Endodermal cell (in vitro differentiated cells): ENCODE results near the gene TTLL12. TPM values are rescaled to one million over a fixed set of nuclear protein-coding genes. Genes with fewer than 3 reads are reported as not detected.

ENCODE experiments used
- DNase-seq: peaks from one replicate; pipeline ENCODE4 v3.0.0-alpha.2; 2017
- H3K27ac ChIP-seq: 2 replicates; pipeline ENCODE4 v1.5.1; 2013; ENCODE audit warnings: mild to moderate bottlenecking, low read depth, low read length, moderate library complexity
- H3K27me3 ChIP-seq: 2 replicates; pipeline ENCODE4 v1.6.1; 2013; ENCODE audit warnings: mild to moderate bottlenecking, low read length, moderate library complexity; ENCODE audit not compliant: insufficient read depth, control insufficient read depth, poor library complexity, severe bottlenecking
- H3K36me3 ChIP-seq: 2 replicates; pipeline ENCODE4 v1.7.0; 2013; ENCODE audit warnings: mild to moderate bottlenecking, low read length, moderate library complexity; ENCODE audit not compliant: control insufficient read depth, insufficient read depth
- H3K4me1 ChIP-seq: one replicate; pipeline ENCODE4 v1.7.0; 2013; ENCODE audit warnings: low read length; ENCODE audit not compliant: control insufficient read depth, insufficient read depth
- H3K4me3 ChIP-seq: 2 replicates; pipeline ENCODE4 v1.5.1; 2013; ENCODE audit warnings: mild to moderate bottlenecking, low read length, moderate library complexity
- H3K9ac ChIP-seq: 2 replicates; pipeline ENCODE4 v1.6.1; 2013; ENCODE audit warnings: mild to moderate bottlenecking, low read length, moderate library complexity; ENCODE audit not compliant: poor library complexity, severe bottlenecking; ENCODE audit errors: extremely low read depth
- H3K9me3 ChIP-seq: 2 replicates; pipeline ENCODE4 v1.6.1; 2013; ENCODE audit warnings: mild to moderate bottlenecking, low read length, moderate library complexity; ENCODE audit not compliant: control insufficient read depth
- H3K27ac Mint-ChIP-seq: 2 replicates; pipeline ENCODE4 v1.8.0; 2020; ENCODE audit warnings: mixed read lengths
- H3K27me3 Mint-ChIP-seq: 2 replicates; pipeline ENCODE4 v1.8.0; 2021; ENCODE audit warnings: mild to moderate bottlenecking, mixed read lengths; ENCODE audit not compliant: insufficient read depth
- H3K36me3 Mint-ChIP-seq: 2 replicates; pipeline ENCODE4 v1.8.0; 2020; ENCODE audit warnings: low read depth, mixed read lengths
- H3K4me1 Mint-ChIP-seq: 2 replicates; pipeline ENCODE4 v1.8.0; 2020; ENCODE audit warnings: mixed read lengths
- H3K4me3 Mint-ChIP-seq: 2 replicates; pipeline ENCODE4 v1.8.0; 2020; ENCODE audit warnings: mild to moderate bottlenecking, moderate library complexity, mixed read lengths
- H3K9me3 Mint-ChIP-seq: 2 replicates; pipeline ENCODE4 v1.8.0; 2020; ENCODE audit warnings: mild to moderate bottlenecking, mixed read lengths
- WGBS, 2 experiments: methylation state at CpG; one replicate each; pipeline versions ENCODE4 v1.1.5 to v1.1.7; 2013; ENCODE audit warnings: missing lambda C conversion rate in 2 of 2, mixed read lengths in 1 of 2; ENCODE audit not compliant: insufficient coverage in 1 of 2, insufficient read length in 1 of 2; 5-methylcytosine and 5-hydroxymethylcytosine counted together
- total RNA-seq, 2 donors: library from RNA; stranded (reverse); fragmentation: NEBNext Ultra II Directional in 1 of 2; extraction: Animal tissue kit (Norgen Biotek cat#: 25700) in 1 of 2; gene quantifications; 2 replicates in 1 of 2; 3 replicates in 1 of 2; pipeline ENCODE4 v1.2.1, GENCODE V29; 2021
- TF ChIP-seq, protein P1 (sequence below): fragments of 200-600 bp; sonication (generic); conservative IDR thresholded peaks from 2 replicates; pipeline ENCODE4 v1.5.0; 2021; ENCODE audit warnings: antibody characterized with exemption, mild to moderate bottlenecking

The TTLL12 gene
- total RNA-seq, 2 donors from 2014 or later, result 49.8 to 71.0 TPM

DNA sequence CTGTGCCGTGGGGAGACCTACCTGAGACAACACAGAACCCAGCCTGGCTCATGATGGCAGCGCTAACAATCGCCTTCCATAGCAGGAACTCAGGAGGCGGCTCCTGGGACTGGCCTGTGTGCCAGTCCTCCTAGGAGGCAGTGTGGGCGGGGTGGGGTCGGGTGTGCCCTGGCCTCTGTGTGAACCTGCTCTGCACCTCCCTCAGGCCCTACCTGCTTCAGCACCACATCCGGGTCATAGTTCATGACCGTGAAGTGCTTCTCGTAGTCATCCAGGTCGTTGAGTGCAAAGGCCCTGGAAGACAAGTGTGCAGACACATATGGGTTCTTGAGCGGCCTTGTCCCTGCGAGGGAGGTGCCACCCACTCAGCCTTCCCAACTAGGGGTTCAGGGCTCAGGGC lies 15.3 kb downstream of the TTLL12 start:
- Histone ChIP-seq H3K9me3 (no peaks in the 10 kb centered on the region), H3K9ac (no peak overlapping the region), H3K36me3 (peaks cover 32% of the 10 kb centered on the region), H3K27ac (no peak overlapping the region), H3K4me1 (no peaks in the 10 kb centered on the region), H3K4me3 (no peak overlapping the region), H3K27me3 (no peaks in the 10 kb centered on the region)
- Mint-ChIP-seq H3K27ac (no peak overlapping the region), H3K27me3 (no peaks in the 10 kb centered on the region), H3K4me1 (no peaks in the 10 kb centered on the region), H3K9me3 (no peaks in the 10 kb centered on the region), H3K36me3 (peaks cover 57% of the 10 kb centered on the region), H3K4me3 (no peak overlapping the region)
- DNase-seq, result no peak
- TF ChIP-seq, protein P1, sequence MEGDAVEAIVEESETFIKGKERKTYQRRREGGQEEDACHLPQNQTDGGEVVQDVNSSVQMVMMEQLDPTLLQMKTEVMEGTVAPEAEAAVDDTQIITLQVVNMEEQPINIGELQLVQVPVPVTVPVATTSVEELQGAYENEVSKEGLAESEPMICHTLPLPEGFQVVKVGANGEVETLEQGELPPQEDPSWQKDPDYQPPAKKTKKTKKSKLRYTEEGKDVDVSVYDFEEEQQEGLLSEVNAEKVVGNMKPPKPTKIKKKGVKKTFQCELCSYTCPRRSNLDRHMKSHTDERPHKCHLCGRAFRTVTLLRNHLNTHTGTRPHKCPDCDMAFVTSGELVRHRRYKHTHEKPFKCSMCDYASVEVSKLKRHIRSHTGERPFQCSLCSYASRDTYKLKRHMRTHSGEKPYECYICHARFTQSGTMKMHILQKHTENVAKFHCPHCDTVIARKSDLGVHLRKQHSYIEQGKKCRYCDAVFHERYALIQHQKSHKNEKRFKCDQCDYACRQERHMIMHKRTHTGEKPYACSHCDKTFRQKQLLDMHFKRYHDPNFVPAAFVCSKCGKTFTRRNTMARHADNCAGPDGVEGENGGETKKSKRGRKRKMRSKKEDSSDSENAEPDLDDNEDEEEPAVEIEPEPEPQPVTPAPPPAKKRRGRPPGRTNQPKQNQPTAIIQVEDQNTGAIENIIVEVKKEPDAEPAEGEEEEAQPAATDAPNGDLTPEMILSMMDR, result no peak
- 92 to 93% methylated on average over 8 to 12 of the region's 12 CpGs for WGBS, 2 experiments

DNA sequence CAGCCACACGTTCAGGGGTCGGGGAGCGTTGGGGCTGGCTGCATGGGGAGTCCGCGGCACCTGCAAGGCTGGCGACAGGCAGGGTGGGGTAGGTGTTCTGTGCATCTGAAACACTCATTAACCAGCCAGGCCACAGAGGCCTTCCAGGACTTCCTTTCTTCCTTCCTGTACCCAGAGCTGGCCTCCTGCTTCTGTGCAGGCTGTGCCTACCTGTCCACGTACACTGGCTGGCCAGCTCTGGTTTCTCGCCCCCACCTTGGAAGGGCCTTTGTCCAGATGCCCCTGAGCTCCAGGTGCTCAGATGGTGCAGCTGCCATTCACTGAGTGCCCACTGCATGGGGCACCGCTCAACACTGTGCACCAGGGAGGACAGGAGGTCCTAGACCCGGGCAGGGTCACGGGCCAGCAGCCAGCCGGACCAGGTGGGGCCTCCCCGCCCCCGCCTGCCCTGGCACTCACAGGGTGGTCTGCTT lies 15.9 kb downstream of the TTLL12 start:
- Histone ChIP-seq H3K9me3 (no peaks in the 10 kb centered on the region), H3K4me3 (no peak overlapping the region), H3K27ac (no peak overlapping the region), H3K9ac (no peak overlapping the region), H3K36me3 (peaks cover 32% of the 10 kb centered on the region), H3K27me3 (no peaks in the 10 kb centered on the region), H3K4me1 (no peaks in the 10 kb centered on the region)
- TF ChIP-seq, protein P1, result no peak
- no peaks in the 10 kb centered on the region for H3K9me3 Mint-ChIP-seq
- WGBS, 2 experiments, result 87 to 93% methylated on average over 12 to 14 of the region's 14 CpGs
- H3K4me1 Mint-ChIP-seq, result no peaks in the 10 kb centered on the region
- peaks cover 53% of the 10 kb centered on the region for H3K36me3 Mint-ChIP-seq
- no peak for DNase-seq
- no peak overlapping the region for H3K4me3 Mint-ChIP-seq
- no peak overlapping the region for H3K27ac Mint-ChIP-seq
- no peaks in the 10 kb centered on the region for H3K27me3 Mint-ChIP-seq

DNA sequence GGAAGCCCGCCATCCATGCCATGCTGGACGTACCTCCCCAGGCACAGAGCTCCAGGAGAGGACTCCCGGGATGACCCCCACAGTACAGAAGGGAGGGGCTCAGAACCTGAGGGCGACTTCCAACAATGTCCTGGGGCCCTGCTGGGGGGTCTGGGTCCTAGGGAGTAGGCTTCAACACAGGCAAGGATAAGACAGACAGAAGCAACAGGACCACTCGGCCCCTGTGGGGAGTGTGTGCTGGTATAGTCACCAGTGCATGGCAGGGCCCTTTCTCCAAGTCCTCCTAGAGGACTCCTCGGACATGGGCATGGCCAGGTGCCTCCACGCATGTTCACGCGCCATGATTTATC lies 16.8 kb downstream of the TTLL12 start:
- 93 to 99% methylated on average over 7 to 9 of the region's 9 CpGs for WGBS, 2 experiments
- Histone ChIP-seq H3K4me1 (no peaks in the 10 kb centered on the region), H3K27me3 (no peaks in the 10 kb centered on the region), H3K4me3 (no peak overlapping the region), H3K27ac (no peak overlapping the region), H3K9ac (no peak overlapping the region), H3K9me3 (no peaks in the 10 kb centered on the region), H3K36me3 (peaks cover 29% of the 10 kb centered on the region)
- H3K4me1 Mint-ChIP-seq, result peaks cover 5% of the 10 kb centered on the region
- H3K4me3 Mint-ChIP-seq, result no peak overlapping the region
- no peak overlapping the region for H3K27ac Mint-ChIP-seq
- H3K36me3 Mint-ChIP-seq, result peaks cover 50% of the 10 kb centered on the region
- H3K9me3 Mint-ChIP-seq, result no peaks in the 10 kb centered on the region
- no peak for DNase-seq
- TF ChIP-seq, protein P1, result no peak
- no peaks in the 10 kb centered on the region for H3K27me3 Mint-ChIP-seq
